HepG2 (cell line): Measurements from ENCODE around the gene ANAPC5. TPM values are rescaled to one million over a fixed set of nuclear protein-coding genes. Genes with fewer than 3 reads are reported as not detected.

Source experiments
- DR1 ChIP-seq: sonication (generic); formaldehyde crosslinking; IDR thresholded peaks from 2 replicates; pipeline ENCODE4 v1.8.0; 2021; ENCODE audit warnings: mild to moderate bottlenecking, missing genetic modification reagents, inconsistent platforms
- SRSF9 ChIP-seq: fragments of 200-400 bp; formaldehyde crosslinking; IDR thresholded peaks from 2 replicates; pipeline ENCODE4 v1.6.1; 2018; ENCODE audit warnings: borderline replicate concordance, mild to moderate bottlenecking, low read depth, low read length; ENCODE audit not compliant: insufficient read depth, poor library complexity, severe bottlenecking
- ZNF317 ChIP-seq: sonication (generic); formaldehyde crosslinking; IDR thresholded peaks from 2 replicates; pipeline ENCODE4 v1.5.0; 2020; ENCODE audit warnings: mild to moderate bottlenecking, missing genetic modification reagents
- ZNF614 ChIP-seq: IDR thresholded peaks from 2 replicates; pipeline ENCODE4 v1.6.1; 2018; ENCODE audit warnings: missing biosample characterization, missing genetic modification reagents, inconsistent platforms, borderline replicate concordance
- ZNF772 ChIP-seq: sonication (generic); formaldehyde crosslinking; IDR thresholded peaks from 2 replicates; pipeline ENCODE4 v1.5.0; 2020; ENCODE audit warnings: mild to moderate bottlenecking, missing genetic modification reagents
- polyA plus RNA-seq, 8 experiments: library from polyadenylated mRNA; depleted of rRNA in 3 of 8; stranded (reverse) in 7 of 8; unstranded in 1 of 8; fragments of >200 nt; fragmentation: Illumina TruSeq in 4 of 8; extraction: Trizol in 4 of 8; gene quantifications; 2 replicates each; pipeline versions ENCODE4 v1.2.1 to v1.2.3, GENCODE V29; 2011 to 2016; ENCODE audit warnings: low read depth in 4 of 8, missing spikeins in 1 of 8, mixed read lengths in 1 of 8; ENCODE audit not compliant: insufficient read depth in 1 of 8
- total RNA-seq, 5 experiments: library from RNA; depleted of rRNA; stranded (reverse); fragments of >200 nt; fragmentation: Illumina TruSeq; extraction: Trizol; gene quantifications; 2 replicates each; pipeline ENCODE4 v1.2.3, GENCODE V29; 2016; ENCODE audit warnings: low read depth in 1 of 5
- TF ChIP-seq, protein P1 (sequence below): sonication (generic); formaldehyde crosslinking; IDR thresholded peaks from 2 replicates; pipeline ENCODE4; 2020; ENCODE audit warnings: missing genetic modification reagents, mild to moderate bottlenecking, borderline replicate concordance
- TF ChIP-seq, protein P2 (sequence below): sonication (generic); formaldehyde crosslinking; IDR thresholded peaks from 2 replicates; pipeline ENCODE4 v1.4.0; 2020; ENCODE audit warnings: missing genetic modification reagents
- TF ChIP-seq, protein P3 (sequence below), 2 experiments: sonication (generic) in 1 of 2; formaldehyde crosslinking in 1 of 2; IDR thresholded peaks; 2 replicates each; pipeline versions ENCODE4 v1.4.0 to v1.6.1; 2018 to 2020; ENCODE audit warnings: missing genetic modification reagents in 2 of 2, borderline replicate concordance in 1 of 2, low read depth in 1 of 2, mild to moderate bottlenecking in 1 of 2, missing biosample characterization in 1 of 2
- TF ChIP-seq, protein P4 (sequence below): sonication (generic); formaldehyde crosslinking; IDR thresholded peaks from 2 replicates; pipeline ENCODE4 v1.8.1; 2023; ENCODE audit warnings: mild to moderate bottlenecking, inconsistent platforms, moderate library complexity, missing genetic modification reagents, borderline replicate concordance
- TF ChIP-seq, protein P5 (sequence below): sonication (generic); formaldehyde crosslinking; IDR thresholded peaks from 2 replicates; pipeline ENCODE4 v1.4.0; 2020; ENCODE audit warnings: missing genetic modification reagents
- TF ChIP-seq, protein P6 (sequence below): IDR thresholded peaks from 2 replicates; pipeline ENCODE4 v1.6.1; 2018; ENCODE audit warnings: missing genetic modification reagents, mild to moderate bottlenecking, missing compliant biosample characterization
- TF ChIP-seq, protein P7 (sequence below): sonication (generic); formaldehyde crosslinking; IDR thresholded peaks from 2 replicates; pipeline ENCODE4 v1.5.1; 2020; ENCODE audit warnings: mild to moderate bottlenecking, moderate library complexity, missing genetic modification reagents

Gene ANAPC5
- total and polyA plus RNA-seq, 2 of the 13 experiments (the other 11 are each of a cell fraction or from before 2014, with no cell fraction given), result 146 to 161 TPM

DNA sequence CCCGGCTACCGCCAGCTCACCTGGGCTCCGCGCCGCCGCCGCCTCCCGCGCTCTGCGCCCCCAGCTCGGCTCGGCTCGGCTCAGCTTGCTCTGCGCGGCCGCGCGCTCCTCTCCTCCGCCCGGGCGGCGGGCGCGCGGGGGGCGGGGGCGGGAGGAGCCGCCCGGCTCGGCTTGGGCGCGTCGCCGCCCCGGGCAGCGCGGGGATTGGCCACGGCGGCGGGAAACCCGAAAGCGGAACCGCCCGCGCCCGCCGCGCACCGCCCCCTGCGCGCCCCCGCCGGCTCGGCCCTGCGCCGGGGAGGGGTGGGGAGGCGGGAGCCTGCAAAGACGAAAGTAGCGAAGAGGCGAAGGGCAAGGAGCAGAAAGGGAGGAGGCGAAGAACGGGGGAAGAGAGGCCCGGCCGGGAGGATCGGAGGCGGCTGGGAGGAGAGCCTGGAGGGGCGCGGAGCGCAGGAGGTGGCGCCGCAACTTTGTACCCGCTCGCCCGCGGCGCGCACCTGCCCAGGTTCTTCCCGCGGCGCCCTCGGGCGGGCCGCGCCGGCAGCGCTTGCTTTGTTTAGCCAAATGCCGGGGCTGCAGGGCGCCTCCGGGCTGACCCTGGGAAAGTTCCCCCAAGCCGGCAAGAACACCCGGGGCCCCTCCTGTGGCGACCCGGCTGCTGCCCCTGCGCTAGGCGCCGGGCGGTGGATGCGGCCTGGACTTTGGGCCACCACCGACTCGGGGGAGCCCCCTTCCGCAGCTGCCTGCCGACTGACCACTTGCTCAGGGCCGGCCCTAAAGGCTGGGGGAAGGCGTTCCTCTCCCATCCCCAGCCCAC is 55.4 kb downstream of the ANAPC5 start, which contains the start of gene CAMKK2 (continued):
- TF ChIP-seq DR1 (CRISPR knock-in tag) (peak; percentile 22; the same call in 1 of the 2 replicates), ZNF614 (CRISPR knock-in tag) (0 out of 2 replicates have a peak, but pooled peaks have one; percentile 15), ZNF772 (CRISPR knock-in tag) (0 out of 2 replicates have a peak, but pooled peaks have one; percentile 48), ZNF317 (0 out of 2 replicates have a peak, but pooled peaks have one; percentile 37), SRSF9 (no peak)
- TF ChIP-seq, protein P1, sequence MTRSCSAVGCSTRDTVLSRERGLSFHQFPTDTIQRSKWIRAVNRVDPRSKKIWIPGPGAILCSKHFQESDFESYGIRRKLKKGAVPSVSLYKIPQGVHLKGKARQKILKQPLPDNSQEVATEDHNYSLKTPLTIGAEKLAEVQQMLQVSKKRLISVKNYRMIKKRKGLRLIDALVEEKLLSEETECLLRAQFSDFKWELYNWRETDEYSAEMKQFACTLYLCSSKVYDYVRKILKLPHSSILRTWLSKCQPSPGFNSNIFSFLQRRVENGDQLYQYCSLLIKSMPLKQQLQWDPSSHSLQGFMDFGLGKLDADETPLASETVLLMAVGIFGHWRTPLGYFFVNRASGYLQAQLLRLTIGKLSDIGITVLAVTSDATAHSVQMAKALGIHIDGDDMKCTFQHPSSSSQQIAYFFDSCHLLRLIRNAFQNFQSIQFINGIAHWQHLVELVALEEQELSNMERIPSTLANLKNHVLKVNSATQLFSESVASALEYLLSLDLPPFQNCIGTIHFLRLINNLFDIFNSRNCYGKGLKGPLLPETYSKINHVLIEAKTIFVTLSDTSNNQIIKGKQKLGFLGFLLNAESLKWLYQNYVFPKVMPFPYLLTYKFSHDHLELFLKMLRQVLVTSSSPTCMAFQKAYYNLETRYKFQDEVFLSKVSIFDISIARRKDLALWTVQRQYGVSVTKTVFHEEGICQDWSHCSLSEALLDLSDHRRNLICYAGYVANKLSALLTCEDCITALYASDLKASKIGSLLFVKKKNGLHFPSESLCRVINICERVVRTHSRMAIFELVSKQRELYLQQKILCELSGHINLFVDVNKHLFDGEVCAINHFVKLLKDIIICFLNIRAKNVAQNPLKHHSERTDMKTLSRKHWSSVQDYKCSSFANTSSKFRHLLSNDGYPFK (CRISPR knock-in tag), result peak; percentile 39; the same call in 1 of the 2 replicates
- TF ChIP-seq, protein P2, sequence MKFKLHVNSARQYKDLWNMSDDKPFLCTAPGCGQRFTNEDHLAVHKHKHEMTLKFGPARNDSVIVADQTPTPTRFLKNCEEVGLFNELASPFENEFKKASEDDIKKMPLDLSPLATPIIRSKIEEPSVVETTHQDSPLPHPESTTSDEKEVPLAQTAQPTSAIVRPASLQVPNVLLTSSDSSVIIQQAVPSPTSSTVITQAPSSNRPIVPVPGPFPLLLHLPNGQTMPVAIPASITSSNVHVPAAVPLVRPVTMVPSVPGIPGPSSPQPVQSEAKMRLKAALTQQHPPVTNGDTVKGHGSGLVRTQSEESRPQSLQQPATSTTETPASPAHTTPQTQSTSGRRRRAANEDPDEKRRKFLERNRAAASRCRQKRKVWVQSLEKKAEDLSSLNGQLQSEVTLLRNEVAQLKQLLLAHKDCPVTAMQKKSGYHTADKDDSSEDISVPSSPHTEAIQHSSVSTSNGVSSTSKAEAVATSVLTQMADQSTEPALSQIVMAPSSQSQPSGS (CRISPR knock-in tag), result no peak
- TF ChIP-seq, protein P3, sequence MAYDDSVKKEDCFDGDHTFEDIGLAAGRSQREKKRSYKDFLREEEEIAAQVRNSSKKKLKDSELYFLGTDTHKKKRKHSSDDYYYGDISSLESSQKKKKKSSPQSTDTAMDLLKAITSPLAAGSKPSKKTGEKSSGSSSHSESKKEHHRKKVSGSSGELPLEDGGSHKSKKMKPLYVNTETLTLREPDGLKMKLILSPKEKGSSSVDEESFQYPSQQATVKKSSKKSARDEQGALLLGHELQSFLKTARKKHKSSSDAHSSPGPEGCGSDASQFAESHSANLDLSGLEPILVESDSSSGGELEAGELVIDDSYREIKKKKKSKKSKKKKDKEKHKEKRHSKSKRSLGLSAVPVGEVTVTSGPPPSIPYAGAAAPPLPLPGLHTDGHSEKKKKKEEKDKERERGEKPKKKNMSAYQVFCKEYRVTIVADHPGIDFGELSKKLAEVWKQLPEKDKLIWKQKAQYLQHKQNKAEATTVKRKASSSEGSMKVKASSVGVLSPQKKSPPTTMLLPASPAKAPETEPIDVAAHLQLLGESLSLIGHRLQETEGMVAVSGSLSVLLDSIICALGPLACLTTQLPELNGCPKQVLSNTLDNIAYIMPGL (CRISPR knock-in tag; IDR thresholded peaks at IDR 0.05; ENCODE audit: borderline replicate concordance in 1 of 2, low read depth in 1 of 2), result peak; percentile 42 to 61; a peak in 1 of 4 replicates
- TF ChIP-seq, protein P4, sequence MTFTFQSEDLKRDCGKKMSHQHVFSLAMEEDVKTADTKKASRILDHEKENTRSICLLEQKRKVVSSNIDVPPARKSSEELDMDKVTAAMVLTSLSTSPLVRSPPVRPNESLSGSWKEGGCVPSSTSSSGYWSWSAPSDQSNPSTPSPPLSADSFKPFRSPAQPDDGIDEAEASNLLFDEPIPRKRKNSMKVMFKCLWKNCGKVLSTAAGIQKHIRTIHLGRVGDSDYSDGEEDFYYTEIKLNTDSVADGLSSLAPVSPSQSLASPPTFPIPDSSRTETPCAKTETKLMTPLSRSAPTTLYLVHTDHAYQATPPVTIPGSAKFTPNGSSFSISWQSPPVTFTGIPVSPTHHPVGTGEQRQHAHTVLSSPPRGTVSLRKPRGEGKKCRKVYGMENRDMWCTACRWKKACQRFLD (CRISPR knock-in tag), result no peak
- TF ChIP-seq, protein P5, sequence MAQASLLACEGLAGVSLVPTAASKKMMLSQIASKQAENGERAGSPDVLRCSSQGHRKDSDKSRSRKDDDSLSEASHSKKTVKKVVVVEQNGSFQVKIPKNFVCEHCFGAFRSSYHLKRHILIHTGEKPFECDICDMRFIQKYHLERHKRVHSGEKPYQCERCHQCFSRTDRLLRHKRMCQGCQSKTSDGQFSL (CRISPR knock-in tag), result 0 out of 2 replicates have a peak, but pooled peaks have one; percentile 36
- TF ChIP-seq, protein P6, sequence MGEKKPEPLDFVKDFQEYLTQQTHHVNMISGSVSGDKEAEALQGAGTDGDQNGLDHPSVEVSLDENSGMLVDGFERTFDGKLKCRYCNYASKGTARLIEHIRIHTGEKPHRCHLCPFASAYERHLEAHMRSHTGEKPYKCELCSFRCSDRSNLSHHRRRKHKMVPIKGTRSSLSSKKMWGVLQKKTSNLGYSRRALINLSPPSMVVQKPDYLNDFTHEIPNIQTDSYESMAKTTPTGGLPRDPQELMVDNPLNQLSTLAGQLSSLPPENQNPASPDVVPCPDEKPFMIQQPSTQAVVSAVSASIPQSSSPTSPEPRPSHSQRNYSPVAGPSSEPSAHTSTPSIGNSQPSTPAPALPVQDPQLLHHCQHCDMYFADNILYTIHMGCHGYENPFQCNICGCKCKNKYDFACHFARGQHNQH (CRISPR knock-in tag), result peak; percentile 56; the same call in 1 of the 2 replicates
- TF ChIP-seq, protein P7, sequence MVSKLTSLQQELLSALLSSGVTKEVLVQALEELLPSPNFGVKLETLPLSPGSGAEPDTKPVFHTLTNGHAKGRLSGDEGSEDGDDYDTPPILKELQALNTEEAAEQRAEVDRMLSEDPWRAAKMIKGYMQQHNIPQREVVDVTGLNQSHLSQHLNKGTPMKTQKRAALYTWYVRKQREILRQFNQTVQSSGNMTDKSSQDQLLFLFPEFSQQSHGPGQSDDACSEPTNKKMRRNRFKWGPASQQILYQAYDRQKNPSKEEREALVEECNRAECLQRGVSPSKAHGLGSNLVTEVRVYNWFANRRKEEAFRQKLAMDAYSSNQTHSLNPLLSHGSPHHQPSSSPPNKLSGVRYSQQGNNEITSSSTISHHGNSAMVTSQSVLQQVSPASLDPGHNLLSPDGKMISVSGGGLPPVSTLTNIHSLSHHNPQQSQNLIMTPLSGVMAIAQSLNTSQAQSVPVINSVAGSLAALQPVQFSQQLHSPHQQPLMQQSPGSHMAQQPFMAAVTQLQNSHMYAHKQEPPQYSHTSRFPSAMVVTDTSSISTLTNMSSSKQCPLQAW (CRISPR knock-in tag), result peak; percentile 50; the same call in 1 of the 2 replicates
